Fibroblast of skin of left biceps (primary cell): ENCODE data around the gene PTPN4.
"Not testable (repeated sequence)": the region's sequence is repeated elsewhere in the genome, so short reads cannot be mapped to it uniquely, and the experiment has no call there.

Experiments used
- DNase-seq, 2 experiments: peaks; one replicate each; pipeline ENCODE4 v3.0.0-alpha.2; 2013; ENCODE audit warnings: low read depth in 2 of 2

The PTPN4 gene

GRCh38 chr2:119765433-119766002 lies 5.8 kb downstream of the PTPN4 start:
- no peak for DNase-seq

GRCh38 chr2:119766944-119767343 lies 7.2 kb downstream of the PTPN4 start:
- no peak for DNase-seq

GRCh38 chr2:119768742-119769141 lies 9.0 kb downstream of the PTPN4 start:
- no peak for DNase-seq

- no peak for DNase-seq
Measured at GRCh38 chr2:119769645-119770044, 9.9 kb downstream of the PTPN4 start.

GRCh38 chr2:119771331-119771730 lies 11.6 kb downstream of the PTPN4 start:
- no peak for DNase-seq

- DNase-seq, result no peak
Measured at GRCh38 chr2:119772128-119772527, 12.4 kb downstream of the PTPN4 start.

GRCh38 chr2:119772767-119773166 lies 13.0 kb downstream of the PTPN4 start:
- no peak for DNase-seq

- DNase-seq, result no peak
Measured at GRCh38 chr2:119774026-119774425, 14.3 kb downstream of the PTPN4 start.

GRCh38 chr2:119775102-119775501 lies 15.4 kb downstream of the PTPN4 start:
- DNase-seq, result no peak

GRCh38 chr2:119782308-119783027 lies 22.7 kb downstream of the PTPN4 start:
- no peak for DNase-seq

GRCh38 chr2:119784876-119785275 lies 25.2 kb downstream of the PTPN4 start:
- DNase-seq, result no peak

- no peak for DNase-seq
Measured at GRCh38 chr2:119786295-119786694, 26.6 kb downstream of the PTPN4 start.

- DNase-seq, result no peak
Measured at GRCh38 chr2:119788752-119789151, 29.0 kb downstream of the PTPN4 start.

GRCh38 chr2:119790466-119790865 lies 30.7 kb downstream of the PTPN4 start:
- no peak for DNase-seq

- no peak for DNase-seq
Measured at GRCh38 chr2:119792907-119793312, 33.2 kb downstream of the PTPN4 start.

- no peak for DNase-seq
Measured at GRCh38 chr2:119794237-119794636, 34.5 kb downstream of the PTPN4 start.

GRCh38 chr2:119795309-119796303 lies 35.9 kb downstream of the PTPN4 start:
- no peak for DNase-seq

GRCh38 chr2:119800376-119800902 lies 40.7 kb downstream of the PTPN4 start:
- DNase-seq, result no peak

GRCh38 chr2:119801040-119801439 lies 41.3 kb downstream of the PTPN4 start:
- DNase-seq, result no peak

- not testable (repeated sequence) for DNase-seq
Measured at GRCh38 chr2:119801989-119802388, 42.3 kb downstream of the PTPN4 start.

GRCh38 chr2:119803101-119803500 lies 43.4 kb downstream of the PTPN4 start:
- DNase-seq, result no peak

- not testable (repeated sequence) for DNase-seq
Measured at GRCh38 chr2:119804409-119804808, 44.7 kb downstream of the PTPN4 start.
